AG09309 (cell line): ENCODE measurements around the gene EFCAB12.

Experiments
- DNase-seq: peaks from one replicate; pipeline ENCODE4 v3.0.0-alpha.2; 2010; ENCODE audit warnings: low read depth
- H3K4me3 ChIP-seq: 2 replicates; pipeline ENCODE4 v1.5.1; 2011; ENCODE audit warnings: mild to moderate bottlenecking, low read depth, low read length, moderate library complexity; ENCODE audit not compliant: control insufficient read depth
- TF ChIP-seq, protein P1 (sequence below): IDR thresholded peaks from 2 replicates; pipeline ENCODE4 v1.5.1; 2011; ENCODE audit warnings: mild to moderate bottlenecking, low read depth, low read length, inconsistent platforms; ENCODE audit not compliant: insufficient read depth, control insufficient read depth; ENCODE audit errors: missing control alignments

EFCAB12 gene

DNA sequence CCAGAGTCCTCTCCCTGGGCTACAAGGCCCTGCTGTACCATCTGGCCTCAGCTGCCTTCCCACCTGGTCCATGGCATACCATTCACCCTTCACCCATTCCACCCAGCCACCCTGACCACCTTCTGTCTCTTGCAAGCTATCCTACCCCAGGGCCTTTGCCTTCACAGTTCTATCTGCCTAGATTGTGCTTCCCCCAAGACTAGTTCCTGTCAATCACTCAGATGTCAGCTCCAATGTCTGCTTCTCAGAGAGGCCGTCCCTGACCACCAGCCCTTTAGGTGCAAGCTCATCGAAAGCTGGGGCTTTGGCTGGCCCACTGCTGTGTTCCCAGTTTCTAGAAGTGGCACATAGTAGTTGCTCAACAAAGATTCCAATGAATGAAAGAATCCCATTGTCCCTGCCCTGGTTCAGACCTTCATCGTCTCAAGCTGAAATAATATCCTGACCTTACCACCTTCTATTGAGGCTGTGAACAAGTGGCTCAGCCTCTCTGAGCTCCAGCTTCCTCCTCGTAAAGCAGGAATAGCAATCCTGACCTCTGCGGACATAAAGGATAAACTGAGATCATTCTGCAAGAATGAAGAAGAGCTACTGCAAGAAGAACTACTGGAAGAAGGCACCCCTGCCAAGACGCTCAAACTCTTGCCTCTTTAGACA, 15.8 kb downstream of the EFCAB12 start:
- TF ChIP-seq, protein P1, sequence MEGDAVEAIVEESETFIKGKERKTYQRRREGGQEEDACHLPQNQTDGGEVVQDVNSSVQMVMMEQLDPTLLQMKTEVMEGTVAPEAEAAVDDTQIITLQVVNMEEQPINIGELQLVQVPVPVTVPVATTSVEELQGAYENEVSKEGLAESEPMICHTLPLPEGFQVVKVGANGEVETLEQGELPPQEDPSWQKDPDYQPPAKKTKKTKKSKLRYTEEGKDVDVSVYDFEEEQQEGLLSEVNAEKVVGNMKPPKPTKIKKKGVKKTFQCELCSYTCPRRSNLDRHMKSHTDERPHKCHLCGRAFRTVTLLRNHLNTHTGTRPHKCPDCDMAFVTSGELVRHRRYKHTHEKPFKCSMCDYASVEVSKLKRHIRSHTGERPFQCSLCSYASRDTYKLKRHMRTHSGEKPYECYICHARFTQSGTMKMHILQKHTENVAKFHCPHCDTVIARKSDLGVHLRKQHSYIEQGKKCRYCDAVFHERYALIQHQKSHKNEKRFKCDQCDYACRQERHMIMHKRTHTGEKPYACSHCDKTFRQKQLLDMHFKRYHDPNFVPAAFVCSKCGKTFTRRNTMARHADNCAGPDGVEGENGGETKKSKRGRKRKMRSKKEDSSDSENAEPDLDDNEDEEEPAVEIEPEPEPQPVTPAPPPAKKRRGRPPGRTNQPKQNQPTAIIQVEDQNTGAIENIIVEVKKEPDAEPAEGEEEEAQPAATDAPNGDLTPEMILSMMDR: no peak
- H3K4me3 ChIP-seq: no peak overlapping the region
- no peak for DNase-seq

DNA sequence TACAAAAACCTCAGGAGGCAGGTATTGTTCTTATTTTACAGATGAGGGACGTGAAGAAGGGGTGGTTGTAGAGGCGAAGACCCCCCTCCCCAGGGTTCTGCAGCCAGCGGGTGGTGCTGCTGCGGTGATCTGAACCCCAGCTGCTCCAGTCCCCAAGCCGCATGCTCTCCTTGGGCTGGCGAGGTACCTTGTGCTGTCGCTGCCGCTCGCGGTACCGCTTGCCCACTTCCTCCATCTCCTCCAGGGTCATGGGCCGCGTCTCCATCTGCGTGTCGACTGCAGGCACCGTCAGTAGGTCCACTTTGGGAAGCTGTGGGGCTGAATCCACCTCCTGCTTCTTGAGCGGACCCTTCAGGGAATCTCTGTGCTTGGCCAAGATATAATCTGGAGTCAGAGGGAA, 17.5 kb downstream of the EFCAB12 start:
- TF ChIP-seq, protein P1: no peak
- DNase-seq: no peak
- H3K4me3 ChIP-seq: no peak overlapping the region

DNA sequence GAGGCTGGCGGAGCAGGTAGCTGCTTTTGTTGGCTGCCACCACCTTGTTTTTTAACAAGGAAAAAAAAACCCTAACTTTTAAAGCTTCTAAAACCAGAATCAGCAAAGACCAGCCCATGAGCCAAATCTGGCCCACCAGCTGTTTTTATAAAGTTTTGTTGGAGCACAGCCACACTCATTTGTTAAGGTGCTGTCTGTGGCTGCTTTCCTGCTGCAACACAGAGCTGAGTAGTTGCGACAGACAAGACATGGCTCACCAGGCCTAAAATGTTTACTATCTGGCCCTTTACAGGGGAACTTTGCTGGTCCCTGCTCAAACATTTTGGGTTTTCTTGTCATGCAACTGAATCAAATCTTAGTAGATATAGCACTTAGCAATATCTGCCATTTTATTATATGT, 18.9 kb downstream of the EFCAB12 start:
- TF ChIP-seq, protein P1: no peak
- DNase-seq: no peak
- H3K4me3 ChIP-seq: no peak overlapping the region

DNA sequence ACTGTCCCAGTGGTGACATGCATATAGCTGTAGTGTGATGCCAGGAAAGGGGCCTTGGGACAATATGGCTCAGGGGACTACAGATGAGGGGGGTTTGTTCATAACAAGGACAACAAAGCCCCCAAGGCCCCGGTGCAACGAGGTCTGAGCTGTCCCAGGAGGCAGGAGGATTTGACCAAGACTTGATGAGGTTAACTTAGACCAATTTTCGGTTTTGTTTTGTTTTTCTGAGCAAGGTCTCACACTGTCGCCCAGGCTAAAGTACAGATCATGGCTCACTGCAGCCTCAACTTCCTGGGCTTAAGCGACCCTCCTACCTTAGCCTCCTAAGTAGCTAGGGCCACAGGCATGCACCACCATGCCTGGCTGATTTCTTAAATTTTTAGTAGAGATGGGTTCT, 23.8 kb downstream of the EFCAB12 start:
- no peak overlapping the region for H3K4me3 ChIP-seq
- DNase-seq: no peak
- TF ChIP-seq, protein P1: no peak

DNA sequence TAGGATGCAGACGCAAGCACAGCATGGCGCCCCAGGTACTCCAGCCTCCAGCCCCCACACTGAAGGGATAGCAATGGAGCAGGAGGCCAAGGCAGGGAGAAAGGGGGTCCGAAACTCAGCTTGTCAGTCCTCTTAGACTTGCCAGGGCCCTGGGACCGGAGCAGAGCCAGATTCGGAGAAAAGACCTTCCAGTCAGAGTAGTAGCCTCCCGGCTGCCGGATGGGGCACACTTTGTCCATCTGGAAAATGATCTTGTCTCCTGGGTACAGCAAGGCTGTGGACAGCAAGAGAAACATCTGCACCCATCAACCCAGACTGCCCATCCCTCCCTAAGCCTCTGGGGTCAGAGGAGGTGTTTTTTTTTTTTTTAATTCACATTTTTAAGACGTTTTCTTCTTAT, 24.3 kb downstream of the EFCAB12 start:
- TF ChIP-seq, protein P1: no peak
- no peak for DNase-seq
- no peak overlapping the region for H3K4me3 ChIP-seq

DNA sequence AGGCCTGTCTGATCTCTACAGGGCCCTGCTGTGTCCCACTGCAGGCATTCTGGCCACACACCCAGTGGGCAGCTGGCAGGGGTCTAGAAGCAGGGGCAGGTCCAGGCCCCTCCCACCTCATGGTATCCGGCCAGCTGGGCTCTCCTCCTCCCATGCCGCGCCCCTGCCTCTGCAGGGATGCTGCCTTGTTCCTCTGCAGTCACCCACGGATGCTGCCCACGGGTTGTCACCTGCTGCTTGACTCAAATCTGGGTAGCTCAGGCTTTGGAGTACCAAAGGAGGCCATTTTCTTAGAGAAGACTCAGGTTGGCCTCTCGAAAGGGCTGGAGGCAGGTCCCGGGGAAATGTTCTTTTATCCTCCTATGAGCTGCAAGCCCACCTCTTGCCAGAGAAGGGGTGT, 25.0 kb downstream of the EFCAB12 start:
- H3K4me3 ChIP-seq: no peak overlapping the region
- TF ChIP-seq, protein P1: no peak
- DNase-seq: no peak
